Measurements from ENCODE around the gene MRPL41.

MRPL41 gene

DNA sequence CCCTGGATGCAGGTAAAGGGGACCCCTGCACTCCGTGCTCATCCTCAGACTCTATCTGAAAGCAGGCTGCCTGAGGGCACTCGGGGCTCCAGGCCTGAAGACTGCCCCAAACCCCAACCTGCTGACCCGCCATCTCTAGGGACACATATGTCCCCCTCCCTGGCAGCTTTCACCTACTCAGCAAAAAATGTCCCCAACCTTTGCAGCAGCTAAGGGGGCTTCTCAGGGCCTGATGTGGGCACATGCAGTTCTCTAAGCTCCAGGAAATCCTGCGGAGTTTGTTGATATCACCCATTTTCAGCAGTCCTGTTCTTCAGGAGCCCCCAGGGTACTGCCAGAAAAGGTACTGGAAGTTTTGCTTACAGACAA lies 29.3 kb downstream of the MRPL41 start:
- Histone ChIP-seq H3K4me3 (ENCODE audit: low read depth, low read length) (no peak overlapping the region), H3K36me3 (peaks cover 45% of the 10 kb centered on the region), H3K9me3 (no peaks in the 10 kb centered on the region), H3K4me1 (no peaks in the 10 kb centered on the region; the same call in 1 of the 2 replicates), H3K27me3 (no peaks in the 10 kb centered on the region)
- TF ChIP-seq, protein P1, sequence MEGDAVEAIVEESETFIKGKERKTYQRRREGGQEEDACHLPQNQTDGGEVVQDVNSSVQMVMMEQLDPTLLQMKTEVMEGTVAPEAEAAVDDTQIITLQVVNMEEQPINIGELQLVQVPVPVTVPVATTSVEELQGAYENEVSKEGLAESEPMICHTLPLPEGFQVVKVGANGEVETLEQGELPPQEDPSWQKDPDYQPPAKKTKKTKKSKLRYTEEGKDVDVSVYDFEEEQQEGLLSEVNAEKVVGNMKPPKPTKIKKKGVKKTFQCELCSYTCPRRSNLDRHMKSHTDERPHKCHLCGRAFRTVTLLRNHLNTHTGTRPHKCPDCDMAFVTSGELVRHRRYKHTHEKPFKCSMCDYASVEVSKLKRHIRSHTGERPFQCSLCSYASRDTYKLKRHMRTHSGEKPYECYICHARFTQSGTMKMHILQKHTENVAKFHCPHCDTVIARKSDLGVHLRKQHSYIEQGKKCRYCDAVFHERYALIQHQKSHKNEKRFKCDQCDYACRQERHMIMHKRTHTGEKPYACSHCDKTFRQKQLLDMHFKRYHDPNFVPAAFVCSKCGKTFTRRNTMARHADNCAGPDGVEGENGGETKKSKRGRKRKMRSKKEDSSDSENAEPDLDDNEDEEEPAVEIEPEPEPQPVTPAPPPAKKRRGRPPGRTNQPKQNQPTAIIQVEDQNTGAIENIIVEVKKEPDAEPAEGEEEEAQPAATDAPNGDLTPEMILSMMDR (IDR thresholded peaks at IDR 0.05; ENCODE audit: low read depth, low read length) = no peak
- no peak for DNase-seq

GRCh38 chr9:137581361-137582285 lies 29.9 kb downstream of the MRPL41 start:
- no peak for DNase-seq
- Histone ChIP-seq H3K27me3 (no peaks in the 10 kb centered on the region), H3K36me3 (peaks cover 41% of the 10 kb centered on the region), H3K4me3 (ENCODE audit: low read depth, low read length) (no peak overlapping the region), H3K4me1 (no peaks in the 10 kb centered on the region; the same call in 1 of the 2 replicates), H3K9me3 (no peaks in the 10 kb centered on the region)
- TF ChIP-seq, protein P1 (IDR thresholded peaks at IDR 0.05; ENCODE audit: low read depth, low read length) = no peak

DNA sequence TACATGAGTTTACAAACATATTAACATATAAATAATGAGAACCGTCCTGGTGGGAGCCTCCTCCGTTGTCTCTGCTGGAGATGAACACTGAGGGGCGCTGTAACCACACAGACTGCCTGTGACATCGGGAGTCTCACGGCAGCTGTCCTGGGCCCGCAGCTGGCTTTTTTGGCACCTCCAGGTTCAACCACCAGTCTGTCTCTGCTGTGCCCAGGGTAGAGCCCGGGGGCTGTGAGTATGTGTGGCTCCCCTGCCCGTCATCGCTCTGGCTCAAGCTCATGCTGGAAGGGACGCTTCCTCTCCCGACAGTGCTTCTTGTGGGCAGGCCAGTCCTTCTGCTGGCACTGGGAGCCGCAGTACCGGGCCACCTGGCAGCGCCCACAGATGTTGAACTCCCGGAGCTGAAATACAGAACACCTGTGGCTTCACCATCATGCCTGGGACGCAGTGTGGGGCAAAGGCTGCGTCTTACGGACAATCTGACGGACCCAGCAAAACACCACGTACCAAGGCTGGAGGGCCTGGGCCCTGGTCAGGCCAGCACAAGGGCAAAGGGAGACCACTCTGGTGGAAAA lies 30.7 kb downstream of the MRPL41 start:
- TF ChIP-seq, protein P1 (IDR thresholded peaks at IDR 0.05; ENCODE audit: low read depth, low read length) = peak; percentile 58
- Histone ChIP-seq H3K9me3 (no peaks in the 10 kb centered on the region), H3K4me1 (no peaks in the 10 kb centered on the region; the same call in 1 of the 2 replicates), H3K36me3 (peaks cover 48% of the 10 kb centered on the region), H3K4me3 (ENCODE audit: low read depth, low read length) (no peak overlapping the region), H3K27me3 (no peaks in the 10 kb centered on the region)
- DNase-seq = peak; percentile 59

GRCh38 chr9:137583347-137583746 lies 31.7 kb downstream of the MRPL41 start:
- peaks cover 58% of the 10 kb centered on the region for H3K36me3 ChIP-seq
- H3K4me1 ChIP-seq = no peaks in the 10 kb centered on the region; the same call in 1 of the 2 replicates
- no peak overlapping the region for H3K4me3 ChIP-seq (ENCODE audit: low read depth, low read length)
- TF ChIP-seq, protein P1 (IDR thresholded peaks at IDR 0.05; ENCODE audit: low read depth, low read length) = no peak
- no peak for DNase-seq
- no peaks in the 10 kb centered on the region for H3K27me3 ChIP-seq
- H3K9me3 ChIP-seq = no peaks in the 10 kb centered on the region

DNA sequence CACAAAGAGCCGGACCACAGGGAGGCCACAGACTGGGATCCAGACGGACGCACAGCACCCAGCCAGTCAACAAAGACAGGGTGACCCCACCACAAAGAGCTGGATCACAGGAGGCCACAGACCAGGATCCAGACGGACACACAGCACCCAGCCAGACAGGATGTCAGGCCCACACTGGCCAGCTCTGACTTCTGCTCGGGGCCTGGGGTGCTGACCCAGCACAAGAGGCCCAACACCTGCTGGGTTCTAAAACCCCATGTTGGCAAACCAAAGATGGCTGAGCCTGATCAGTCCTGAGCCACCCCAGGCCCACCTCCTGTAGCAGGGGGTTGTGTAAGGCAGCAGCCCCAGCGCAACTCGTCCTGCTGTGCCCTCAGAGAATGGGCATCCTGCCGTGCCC lies 32.3 kb downstream of the MRPL41 start:
- DNase-seq = no peak
- Histone ChIP-seq H3K27me3 (no peaks in the 10 kb centered on the region), H3K36me3 (peaks cover 60% of the 10 kb centered on the region), H3K4me1 (no peaks in the 10 kb centered on the region; the same call in 1 of the 2 replicates), H3K9me3 (no peaks in the 10 kb centered on the region), H3K4me3 (ENCODE audit: low read depth, low read length) (no peak overlapping the region)
- TF ChIP-seq, protein P1 (IDR thresholded peaks at IDR 0.05; ENCODE audit: low read depth, low read length) = no peak

- DNase-seq = no peak
- TF ChIP-seq, protein P1 (IDR thresholded peaks at IDR 0.05; ENCODE audit: low read depth, low read length) = no peak
- H3K9me3 ChIP-seq = no peaks in the 10 kb centered on the region
- no peaks in the 10 kb centered on the region for H3K27me3 ChIP-seq
- H3K4me1 ChIP-seq = no peaks in the 10 kb centered on the region
- H3K4me3 ChIP-seq (ENCODE audit: low read depth, low read length) = no peak overlapping the region
- peaks cover 53% of the 10 kb centered on the region for H3K36me3 ChIP-seq
Measured at GRCh38 chr9:137586854-137587253, 35.2 kb downstream of the MRPL41 start.

Measured in BE2C (cell line).